H1 (cell line): ENCODE results near the gene DNAJB11. TPM values are rescaled to one million over a fixed set of nuclear protein-coding genes. Genes with fewer than 3 reads are reported as not detected.

Source experiments
- ATF2 ChIP-seq: IDR thresholded peaks from 2 replicates; pipeline ENCODE4 v1.6.1; 2012; ENCODE audit warnings: low read length, inconsistent platforms
- BRCA1 ChIP-seq: IDR thresholded peaks from 2 replicates; pipeline ENCODE4 v1.6.1; 2012; ENCODE audit warnings: low read depth, low read length, improper control_type of control experiment
- CBX5 ChIP-seq: fragments of 300-800, 300-1000 bp; sonication (generic); IDR thresholded peaks from 2 replicates; pipeline ENCODE4 v1.7.1; 2016; ENCODE audit warnings: antibody characterized with exemption, low read length, low read depth
- CREB1 ChIP-seq: IDR thresholded peaks from 2 replicates; pipeline ENCODE4 v1.6.1; 2012; ENCODE audit warnings: inconsistent platforms
- HDAC2 ChIP-seq, 2 experiments: fragments of 300-600 bp in 1 of 2; sonication (generic) in 1 of 2; IDR thresholded peaks; 2 replicates each; pipeline ENCODE4 v1.6.1; 2011 to 2012; ENCODE audit warnings: low read depth in 2 of 2, low read length in 2 of 2, mild to moderate bottlenecking in 2 of 2, moderate library complexity in 2 of 2, borderline replicate concordance in 1 of 2, inconsistent platforms in 1 of 2
- JUND ChIP-seq: IDR thresholded peaks from 2 replicates; pipeline ENCODE4 v1.6.1; 2011; ENCODE audit warnings: mild to moderate bottlenecking, improper control_type of control experiment, low read length
- NANOG ChIP-seq: IDR thresholded peaks from 2 replicates; pipeline ENCODE4 v1.6.1; 2011; ENCODE audit warnings: low read length, low read depth, mild to moderate bottlenecking, inconsistent platforms; ENCODE audit not compliant: insufficient read depth, poor library complexity, severe bottlenecking
- PHF8 ChIP-seq: fragments of 200-600 bp; sonication (generic); conservative IDR thresholded peaks from 2 replicates; pipeline ENCODE4 v1.7.1; 2012; ENCODE audit warnings: low read depth, mild to moderate bottlenecking, inconsistent platforms, low read length, moderate library complexity
- POLR2AphosphoS5 ChIP-seq: IDR thresholded peaks from 2 replicates; pipeline ENCODE4 v1.6.1; 2011; ENCODE audit warnings: low read depth, low read length
- POU5F1 ChIP-seq: IDR thresholded peaks from 2 replicates; pipeline ENCODE4 v1.6.1; 2011; ENCODE audit warnings: low read depth, mild to moderate bottlenecking, low read length, moderate library complexity
- RAD21 ChIP-seq, 2 experiments: IDR thresholded peaks in 1 of 2; conservative IDR thresholded peaks in 1 of 2; 2 replicates each; pipeline ENCODE4 v1.6.1; 2011; ENCODE audit warnings: low read depth in 2 of 2, low read length in 2 of 2, improper control_type of control experiment in 1 of 2, inconsistent platforms in 1 of 2, mild to moderate bottlenecking in 1 of 2, moderate library complexity in 1 of 2
- SAP30 ChIP-seq: fragments of 300-600 bp; sonication (generic); IDR thresholded peaks from 2 replicates; pipeline ENCODE4 v1.7.1; 2012; ENCODE audit warnings: low read length, moderate library complexity, mild to moderate bottlenecking, inconsistent platforms; ENCODE audit not compliant: insufficient read depth, insufficient replicate concordance
- SIX5 ChIP-seq: IDR thresholded peaks from 2 replicates; pipeline ENCODE4 v1.6.1; 2011; ENCODE audit warnings: mild to moderate bottlenecking, low read depth, low read length
- SUZ12 ChIP-seq: fragments of 200-600 bp; sonication (generic); IDR thresholded peaks from 2 replicates; pipeline ENCODE4 v1.6.1; 2012; ENCODE audit warnings: mild to moderate bottlenecking, inconsistent platforms, low read length, moderate library complexity, mixed read lengths
- TAF1 ChIP-seq: IDR thresholded peaks from 2 replicates; pipeline ENCODE4 v1.6.1; 2011; ENCODE audit warnings: mild to moderate bottlenecking, low read depth, low read length
- TCF12 ChIP-seq: IDR thresholded peaks from 2 replicates; pipeline ENCODE4 v1.6.1; 2011; ENCODE audit warnings: low read depth, mild to moderate bottlenecking, low read length
- TEAD4 ChIP-seq: IDR thresholded peaks from 2 replicates; pipeline ENCODE4 v1.6.1; 2012; ENCODE audit warnings: low read depth, low read length, inconsistent platforms, mixed read lengths
- YY1 ChIP-seq: IDR thresholded peaks from 2 replicates; pipeline ENCODE4 v1.6.1; 2011; ENCODE audit warnings: low read depth, mild to moderate bottlenecking, low read length
- polyA plus RNA-seq, 7 experiments: library from polyadenylated mRNA; depleted of rRNA in 3 of 7; stranded (reverse) in 5 of 7; unstranded in 2 of 7; fragments of >200 nt in 5 of 7; fragments of 200-250 nt in 2 of 7; gene quantifications; 1 replicate in 5 of 7; 2 replicates in 1 of 7; 4 replicates in 1 of 7; pipeline versions ENCODE4 v1.2.1 to v1.2.3, GENCODE V29; 2011 to 2013; ENCODE audit warnings: missing spikeins in 2 of 7, mixed read lengths in 2 of 7
- total RNA-seq: library from RNA; stranded (reverse); fragmentation: NEBNext Ultra II Directional; extraction: Animal tissue kit (Norgen Biotek cat#: 25700); gene quantifications from 2 replicates; pipeline ENCODE4 v1.2.1, GENCODE V29; 2021
- TF ChIP-seq, protein P1 (sequence below): IDR thresholded peaks from 2 replicates; pipeline ENCODE4 v1.6.1; 2012; ENCODE audit warnings: inconsistent platforms
- TF ChIP-seq, protein P2 (sequence below), 3 experiments: IDR thresholded peaks; 1 replicate in 2 of 3; 2 replicates in 1 of 3; pipeline versions ENCODE4 v1.5.1 to v1.6.1; 2011; ENCODE audit warnings: low read length in 3 of 3, mild to moderate bottlenecking in 3 of 3, inconsistent platforms in 2 of 3, low read depth in 1 of 3, moderate library complexity in 1 of 3; ENCODE audit not compliant: insufficient read depth in 1 of 3; ENCODE audit errors: control extremely low read depth in 1 of 3

DNAJB11 gene
- total and polyA plus RNA-seq, 2 of the 8 experiments (the other 6 are each of a cell fraction or from before 2014, with no cell fraction given), result 14.6 to 63.9 TPM

DNA sequence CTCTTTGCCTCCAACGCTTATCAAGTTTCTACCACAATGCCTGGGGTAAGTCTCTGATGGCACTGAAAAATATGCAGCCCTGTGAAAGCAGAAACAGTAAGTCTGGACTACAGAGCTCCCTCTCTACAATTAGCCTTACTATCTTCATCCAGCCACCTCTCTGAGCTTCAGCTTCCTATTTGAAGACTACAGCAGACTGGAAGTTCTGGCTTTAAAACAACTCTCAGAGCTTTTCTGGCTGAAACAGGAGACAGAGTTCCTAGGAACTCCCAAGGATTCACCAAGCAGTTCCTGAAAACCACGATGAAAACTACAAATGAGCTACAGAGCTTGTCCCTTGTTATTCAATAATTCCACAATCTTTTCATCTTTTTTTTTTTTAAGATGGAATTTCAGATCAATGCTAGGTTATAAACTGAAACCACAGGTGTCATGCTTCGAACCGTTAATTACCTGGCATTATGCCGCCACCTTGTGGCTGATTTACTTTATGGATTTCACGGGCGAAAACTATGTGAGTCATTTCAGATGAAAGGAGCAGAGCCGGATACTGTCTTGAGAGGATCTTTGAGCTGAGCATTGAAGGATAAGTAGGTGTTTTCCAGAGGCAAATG is 30.2 kb upstream of the DNAJB11 start (continued):
- peak; percentile 38; the same call in 1 of the 2 replicates for TF ChIP-seq ATF2
- peak; percentile 94 to 95 for TF ChIP-seq RAD21 (IDR thresholded peaks at IDR 0.05 in 1 of 2, conservative IDR thresholded peaks at IDR 0.05 in 1 of 2; ENCODE audit: low read depth in 2 of 2, low read length in 2 of 2)
- TF ChIP-seq POU5F1, result no peak
- TF ChIP-seq SIX5, result no peak
- no peak for TF ChIP-seq TEAD4
- TF ChIP-seq SAP30, result no peak
- TF ChIP-seq POLR2AphosphoS5, result no peak
- no peak for TF ChIP-seq NANOG
- 0 out of 2 replicates have a peak, but pooled peaks have one; percentile 60 for TF ChIP-seq JUND
- TF ChIP-seq CREB1, result no peak
- no peak for TF ChIP-seq YY1
- TF ChIP-seq HDAC2 (IDR thresholded peaks at IDR 0.05; ENCODE audit: borderline replicate concordance in 1 of 2, low read depth in 2 of 2, low read length in 2 of 2), result no peak
- TF ChIP-seq, protein P1, sequence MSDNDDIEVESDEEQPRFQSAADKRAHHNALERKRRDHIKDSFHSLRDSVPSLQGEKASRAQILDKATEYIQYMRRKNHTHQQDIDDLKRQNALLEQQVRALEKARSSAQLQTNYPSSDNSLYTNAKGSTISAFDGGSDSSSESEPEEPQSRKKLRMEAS, result no peak
- TF ChIP-seq, protein P2, sequence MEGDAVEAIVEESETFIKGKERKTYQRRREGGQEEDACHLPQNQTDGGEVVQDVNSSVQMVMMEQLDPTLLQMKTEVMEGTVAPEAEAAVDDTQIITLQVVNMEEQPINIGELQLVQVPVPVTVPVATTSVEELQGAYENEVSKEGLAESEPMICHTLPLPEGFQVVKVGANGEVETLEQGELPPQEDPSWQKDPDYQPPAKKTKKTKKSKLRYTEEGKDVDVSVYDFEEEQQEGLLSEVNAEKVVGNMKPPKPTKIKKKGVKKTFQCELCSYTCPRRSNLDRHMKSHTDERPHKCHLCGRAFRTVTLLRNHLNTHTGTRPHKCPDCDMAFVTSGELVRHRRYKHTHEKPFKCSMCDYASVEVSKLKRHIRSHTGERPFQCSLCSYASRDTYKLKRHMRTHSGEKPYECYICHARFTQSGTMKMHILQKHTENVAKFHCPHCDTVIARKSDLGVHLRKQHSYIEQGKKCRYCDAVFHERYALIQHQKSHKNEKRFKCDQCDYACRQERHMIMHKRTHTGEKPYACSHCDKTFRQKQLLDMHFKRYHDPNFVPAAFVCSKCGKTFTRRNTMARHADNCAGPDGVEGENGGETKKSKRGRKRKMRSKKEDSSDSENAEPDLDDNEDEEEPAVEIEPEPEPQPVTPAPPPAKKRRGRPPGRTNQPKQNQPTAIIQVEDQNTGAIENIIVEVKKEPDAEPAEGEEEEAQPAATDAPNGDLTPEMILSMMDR (IDR thresholded peaks at IDR 0.05; ENCODE audit: control extremely low read depth in 1 of 3, insufficient read depth in 1 of 3, low read depth in 1 of 3, low read length in 3 of 3), result peak in 2 of 3 experiments; percentile 75 to 77; a peak in 3 of 4 replicates
- TF ChIP-seq TAF1, result no peak
- TF ChIP-seq SUZ12, result no peak
- TF ChIP-seq TCF12, result no peak
- no peak for TF ChIP-seq CBX5
- TF ChIP-seq BRCA1, result no peak
- no peak for TF ChIP-seq PHF8
